Activated CD4-positive, alpha-beta T cell treated with anti-CD3 and anti-CD28 coated beads for 1 hour (primary cell): ENCODE results near the gene TSPAN9.

Source experiments
- DNase-seq: peaks from one replicate; pipeline ENCODE4 v3.0.0-alpha.2; 2020

The TSPAN9 gene

DNA sequence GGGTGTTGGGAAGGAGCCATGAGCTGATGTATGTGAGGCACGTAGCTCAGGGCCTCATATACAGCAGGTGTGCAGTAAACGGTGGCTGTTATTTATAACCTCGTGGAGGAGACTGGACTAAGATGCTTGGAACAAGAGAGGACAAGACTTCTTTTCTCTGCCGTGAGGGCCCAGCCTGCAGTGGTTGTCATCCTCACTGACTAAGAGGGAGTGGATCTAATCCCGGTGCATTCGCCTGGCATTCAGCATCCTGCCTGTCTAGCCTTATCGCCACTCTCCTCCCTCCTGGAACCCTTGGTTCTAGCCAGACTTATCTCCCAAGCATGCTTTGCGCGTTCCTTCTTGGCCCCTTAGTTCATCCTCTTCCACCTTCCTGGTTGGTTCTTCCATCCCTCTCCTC, 3.9 kb downstream of the TSPAN9 start:
- DNase-seq, result no peak

- DNase-seq, result no peak
Measured at GRCh38 chr12:3081886-3082285, 4.7 kb downstream of the TSPAN9 start.

DNA sequence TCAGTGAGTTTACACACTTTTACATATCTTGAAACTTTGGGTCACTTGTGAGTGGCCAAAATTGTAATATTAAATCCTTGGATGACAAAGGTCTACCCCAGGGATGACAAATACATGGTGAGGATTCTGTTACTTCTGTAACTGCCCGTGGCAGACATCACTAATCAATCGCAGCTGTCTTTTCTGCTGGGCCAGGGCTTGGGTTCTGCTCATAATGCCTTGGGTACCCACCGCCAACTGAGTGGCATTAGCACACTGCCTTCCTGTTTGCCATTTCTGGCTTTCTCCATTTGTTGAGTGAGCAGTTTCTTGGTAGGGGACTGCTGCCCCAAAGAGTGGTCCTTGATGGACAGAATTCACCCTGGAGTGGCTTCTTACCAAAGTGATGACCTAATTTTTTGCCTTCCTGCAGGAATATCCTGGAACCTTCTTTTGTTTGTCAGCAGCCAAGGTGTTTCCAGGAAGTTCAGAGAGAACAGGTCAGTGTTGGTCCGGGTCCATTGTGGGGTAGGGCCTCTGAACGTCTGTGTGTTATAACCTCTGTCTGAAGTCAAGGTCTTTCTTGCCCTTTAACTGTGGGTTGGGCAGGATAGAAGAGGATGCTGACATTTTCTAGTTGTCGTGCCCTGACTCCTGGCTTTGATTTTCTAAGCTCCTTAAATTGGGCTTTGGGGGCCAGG, 6.2 kb downstream of the TSPAN9 start:
- DNase-seq, result no peak

GRCh38 chr12:3083921-3084347, 6.8 kb downstream of the TSPAN9 start:
- DNase-seq, result no peak

GRCh38 chr12:3084742-3085141, 7.6 kb downstream of the TSPAN9 start:
- DNase-seq, result no peak

- no peak for DNase-seq
Measured at GRCh38 chr12:3085341-3086139, 8.4 kb downstream of the TSPAN9 start.

GRCh38 chr12:3086211-3086610, 9.0 kb downstream of the TSPAN9 start:
- no peak for DNase-seq

GRCh38 chr12:3086729-3087323, 9.6 kb downstream of the TSPAN9 start:
- no peak for DNase-seq

DNA sequence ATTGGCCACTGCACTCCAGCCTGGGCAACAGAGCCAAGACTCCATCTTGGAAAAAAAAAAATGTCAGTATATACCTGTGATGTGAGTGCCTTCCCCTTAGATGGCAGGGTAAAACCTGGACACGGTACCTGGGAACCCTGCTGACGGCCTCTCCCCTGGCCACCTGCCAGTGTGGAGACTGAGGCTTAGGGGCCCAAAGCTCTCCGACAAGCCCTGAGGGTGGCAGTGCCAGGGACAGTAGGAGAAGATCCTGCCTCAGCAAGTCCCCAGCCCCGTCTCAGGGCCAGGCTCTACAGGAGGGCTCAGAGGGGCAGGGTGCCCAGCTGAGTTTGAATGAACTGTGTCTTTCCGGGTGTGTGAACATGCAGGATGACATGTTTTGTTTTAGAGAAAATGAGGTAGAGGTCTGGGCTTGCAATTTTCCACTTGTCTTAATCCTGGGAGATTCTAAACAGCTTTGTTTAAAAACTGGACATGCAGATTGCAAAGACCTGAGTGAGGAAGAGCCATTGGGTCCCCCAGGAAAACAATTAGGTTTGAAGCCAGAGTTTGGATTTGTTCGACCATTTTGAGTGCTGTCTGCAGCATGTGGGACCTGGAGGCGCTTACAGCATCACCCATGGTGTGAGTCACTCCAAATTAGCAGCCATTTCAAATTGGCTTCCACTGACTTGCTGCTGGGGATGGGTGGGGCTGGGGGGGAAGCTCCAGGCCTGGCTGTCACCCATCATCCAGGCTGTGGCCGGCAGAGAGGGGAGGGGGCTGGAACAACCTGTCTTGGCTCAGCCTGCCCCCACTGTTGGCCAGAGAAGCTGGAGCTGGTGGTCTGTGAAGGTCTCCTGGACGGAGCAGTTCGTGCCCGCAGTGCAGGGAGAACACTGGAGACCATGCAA, 10.8 kb downstream of the TSPAN9 start:
- no peak for DNase-seq

DNA sequence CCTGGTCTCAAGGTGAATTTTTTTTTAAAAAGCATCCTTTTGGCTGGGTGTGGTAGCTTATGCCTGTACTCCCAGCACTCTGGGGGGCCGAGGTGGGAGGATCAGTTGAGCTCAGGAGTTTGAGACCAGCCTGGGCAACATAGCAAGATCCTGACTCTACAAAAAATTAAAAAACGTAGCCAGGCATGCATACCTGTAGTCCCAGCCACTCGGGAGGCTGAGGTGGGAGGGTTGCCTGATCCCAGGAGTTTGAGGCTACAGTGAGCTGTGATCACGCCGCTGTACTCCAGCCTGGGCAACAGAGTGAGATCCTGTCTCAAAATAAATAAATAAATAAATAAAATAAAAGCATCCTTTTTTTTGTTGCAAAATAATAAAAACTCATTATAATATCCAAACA, 12.4 kb downstream of the TSPAN9 start:
- DNase-seq, result no peak

DNA sequence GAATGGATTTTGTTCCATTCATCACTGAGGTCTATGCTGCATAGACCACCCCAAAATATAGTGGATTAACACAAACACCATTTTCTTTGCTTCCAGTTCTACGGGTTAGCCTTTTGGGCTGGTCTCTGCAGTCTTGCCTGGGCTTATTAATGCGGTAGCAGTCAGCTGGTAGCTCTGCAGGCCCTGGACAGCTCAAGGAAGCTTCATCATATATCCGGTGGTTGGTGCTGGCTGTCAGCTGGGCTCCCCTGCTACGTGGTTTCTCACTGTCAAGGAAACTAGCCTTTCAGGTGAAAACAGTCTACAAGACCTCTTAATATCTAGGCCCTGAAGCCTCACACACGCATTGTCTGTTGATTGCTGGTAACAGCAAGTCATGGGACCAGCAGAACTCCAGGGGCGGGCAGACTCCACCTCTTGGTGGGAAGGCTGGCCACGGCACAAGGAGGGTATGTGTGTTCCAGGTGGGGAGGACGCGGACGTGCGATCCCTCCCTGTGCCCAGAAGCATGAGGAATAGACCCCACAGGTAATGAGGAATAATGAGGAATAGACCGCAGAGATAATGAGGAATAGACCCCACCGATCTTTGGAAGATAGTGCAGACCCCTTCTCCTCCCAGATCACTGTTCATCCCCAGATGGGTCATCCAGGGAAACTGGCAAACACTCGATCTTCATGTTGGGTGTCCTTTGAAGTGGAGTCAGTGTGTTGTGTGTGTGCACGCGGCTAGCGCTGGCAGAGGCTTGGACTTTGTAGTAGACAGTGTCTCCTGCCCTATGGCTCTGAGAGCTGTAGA, 13.3 kb downstream of the TSPAN9 start:
- no peak for DNase-seq

- no peak for DNase-seq
Measured at GRCh38 chr12:3091038-3091319, 13.8 kb downstream of the TSPAN9 start.

DNA sequence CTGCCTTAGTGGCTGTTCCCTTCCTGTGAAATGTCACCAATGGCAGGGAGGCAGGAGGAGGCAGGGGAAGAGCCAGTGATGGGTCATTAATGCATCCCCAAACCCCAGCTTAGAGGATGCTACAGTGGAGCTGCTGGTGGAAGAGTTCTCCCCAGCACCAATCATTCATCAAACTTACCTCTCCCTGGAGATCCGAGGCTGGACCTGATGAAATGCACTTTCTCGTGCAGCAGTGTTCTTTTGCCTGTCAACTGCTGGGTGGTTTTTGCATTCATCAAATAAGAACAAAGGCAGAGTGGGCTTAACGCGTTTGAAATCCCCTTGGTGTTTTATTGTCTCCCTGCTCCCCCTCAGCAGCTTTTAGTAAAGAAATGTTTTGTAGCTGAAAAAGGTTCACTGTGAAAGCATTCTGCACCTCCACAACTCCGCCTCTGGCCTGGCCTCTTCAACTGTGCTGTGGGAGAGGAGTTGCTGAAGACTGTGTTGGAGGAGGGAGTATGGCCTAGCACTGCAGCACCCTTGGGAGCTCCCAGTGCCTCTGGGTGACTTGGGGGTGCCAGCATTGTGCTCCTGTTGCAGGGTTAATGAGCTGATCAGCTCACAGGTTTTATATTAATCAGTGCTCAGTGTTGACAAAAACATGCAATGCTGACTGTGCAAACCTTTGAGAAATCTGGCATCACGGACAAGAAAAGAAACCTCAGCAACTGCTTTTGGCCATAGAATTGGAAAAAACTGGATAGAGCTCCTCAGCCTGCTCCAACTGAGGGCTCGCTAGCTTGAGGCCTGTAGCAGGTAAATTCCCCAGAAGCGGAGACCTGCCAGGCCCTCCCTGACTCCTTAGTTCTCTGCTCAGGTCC, 14.4 kb downstream of the TSPAN9 start:
- DNase-seq, result no peak

DNA sequence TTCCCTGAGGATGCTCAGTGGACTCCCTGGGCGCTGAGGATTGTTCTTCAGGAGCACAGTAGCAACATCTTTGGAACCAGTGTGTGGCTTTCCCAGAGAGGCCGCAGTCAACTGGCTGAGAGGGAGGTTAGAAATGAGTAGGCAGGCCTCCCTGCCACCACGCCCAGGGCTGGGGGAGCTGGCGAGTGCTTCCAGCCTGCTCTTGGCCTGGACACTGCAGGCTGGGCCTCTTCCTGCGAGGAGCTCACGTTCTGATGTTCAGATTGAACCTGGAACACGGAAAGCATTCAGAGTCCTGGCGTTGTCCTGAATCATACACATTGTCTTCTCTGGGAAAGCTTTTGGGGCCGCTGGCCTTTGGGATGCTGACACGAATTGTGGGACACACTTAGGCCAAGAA, 15.6 kb downstream of the TSPAN9 start:
- no peak for DNase-seq

DNA sequence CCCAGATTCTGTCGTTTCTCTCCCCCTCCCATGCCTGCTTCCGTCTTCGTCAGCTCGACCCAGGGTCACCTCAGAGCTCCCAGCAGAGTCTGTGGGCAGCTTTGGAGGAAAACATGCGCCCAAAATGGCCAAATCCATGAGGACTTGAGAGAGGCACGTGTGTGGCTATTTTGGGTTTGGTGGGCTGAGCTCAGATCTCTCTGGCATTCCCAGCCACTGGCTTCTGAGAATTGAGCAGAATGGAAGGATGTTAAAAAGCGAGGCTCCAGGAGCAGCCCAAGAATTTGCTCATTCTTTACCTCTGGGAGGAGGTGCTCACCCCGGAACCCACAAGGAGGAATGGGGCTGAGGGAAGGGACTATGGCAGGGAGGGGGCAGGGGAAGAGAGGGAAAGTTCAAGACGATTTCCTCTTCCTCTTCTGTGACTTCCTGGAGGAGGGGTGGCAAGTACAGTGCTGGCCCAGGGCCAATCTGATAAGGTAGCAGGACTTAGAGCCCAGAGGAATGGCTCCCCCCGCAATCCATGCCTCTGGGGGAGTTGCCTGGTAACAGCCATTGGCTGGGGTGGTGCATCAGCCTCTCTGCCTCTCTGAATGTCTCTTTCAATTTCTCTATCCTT, 20.1 kb downstream of the TSPAN9 start:
- no peak for DNase-seq

DNA sequence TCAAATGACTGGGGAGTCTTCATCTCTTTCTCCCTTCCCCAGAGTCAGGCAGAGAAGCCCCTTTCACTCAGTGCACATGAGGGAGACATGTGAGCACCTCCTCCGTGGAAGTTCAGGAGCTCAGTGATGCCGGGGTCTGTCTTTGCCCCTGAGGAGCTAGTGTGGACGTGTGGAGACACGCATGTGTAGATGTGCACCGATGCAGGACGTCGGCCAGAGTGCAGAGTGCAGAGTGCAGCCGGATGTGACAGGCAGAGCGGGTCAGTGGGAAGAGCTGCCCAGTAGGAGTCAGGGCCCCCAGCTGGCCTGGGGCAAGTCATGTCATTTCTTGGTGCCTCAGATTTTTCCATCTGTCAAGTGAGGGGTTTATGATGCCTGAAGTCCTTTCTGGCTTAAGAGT, 20.7 kb downstream of the TSPAN9 start:
- DNase-seq, result no peak

DNA sequence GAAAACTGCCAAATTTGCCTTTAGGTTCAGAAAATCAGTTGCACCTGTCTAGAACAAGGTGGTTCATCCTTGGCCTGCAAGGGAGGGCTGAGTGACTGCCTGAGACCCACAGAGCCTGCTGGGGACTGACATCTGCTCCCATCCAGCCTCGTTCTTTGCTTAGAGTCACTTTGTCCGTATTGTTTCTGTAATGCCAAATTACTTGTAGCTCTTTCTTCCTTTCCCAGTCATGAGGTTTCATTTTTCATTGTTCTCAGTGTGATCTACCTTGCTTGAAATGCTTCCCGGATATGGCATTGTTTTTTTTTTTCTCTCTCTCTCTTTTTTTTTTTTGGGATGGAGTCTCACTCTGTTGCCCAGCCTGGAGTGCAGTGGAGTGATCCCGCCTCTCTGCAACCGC, 21.3 kb downstream of the TSPAN9 start:
- no peak for DNase-seq

- DNase-seq, result no peak
Measured at GRCh38 chr12:3099146-3099545, 22.0 kb downstream of the TSPAN9 start.

GRCh38 chr12:3101309-3102024, 24.3 kb downstream of the TSPAN9 start:
- DNase-seq, result no peak

DNA sequence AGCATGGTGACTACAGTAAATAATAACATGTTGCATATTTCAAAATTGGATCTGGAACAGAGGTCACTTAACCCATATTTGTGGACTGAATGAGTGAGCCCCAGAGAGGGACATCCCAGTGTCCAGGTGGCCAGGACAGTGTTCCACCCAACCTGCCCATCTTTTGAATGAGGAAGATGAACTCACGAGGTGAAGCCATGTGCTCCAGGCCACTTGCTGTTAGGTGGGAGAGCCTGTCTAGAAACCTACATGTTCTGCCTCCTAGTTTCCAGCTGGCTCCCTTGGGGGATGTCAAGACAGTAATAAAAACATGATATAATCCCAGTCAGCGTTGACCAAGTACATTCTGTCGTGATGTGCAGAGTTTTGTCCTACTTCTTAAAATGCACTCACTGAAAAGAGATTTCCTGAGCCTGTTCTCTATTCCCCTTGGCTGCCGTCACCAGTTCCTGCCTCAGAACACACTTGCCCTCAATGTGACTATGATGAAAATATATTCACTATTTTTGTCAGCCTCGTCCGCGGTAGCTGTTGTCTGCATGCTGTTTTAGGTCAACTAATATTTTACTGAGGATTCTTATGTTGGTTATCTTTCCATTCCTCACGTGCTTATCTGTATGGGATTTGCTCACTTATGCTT, 25.7 kb downstream of the TSPAN9 start:
- DNase-seq, result no peak
